Activated CD8-positive, alpha-beta memory T cell treated with anti-CD3 and anti-CD28 coated beads, Interleukin-2, amount 10 ng/mL, durations not matched to agents 7 days and 5 days (primary cell): ENCODE data around the gene MED15. TPM values are rescaled to one million over a fixed set of nuclear protein-coding genes. Genes with fewer than 3 reads are reported as not detected.
A peak's percentile ranks its signal among the peaks of the same experiment; 100 is the strongest.
"Not testable (repeated sequence)": the region's sequence is repeated elsewhere in the genome, so short reads cannot be mapped to it uniquely, and the experiment has no call there.

Source experiments
- ATAC-seq: fragments of 150-1000 bp; cut with Tn5 transposase; one replicate; pipeline ENCODE4 v1.10.0; 2021; ENCODE audit warnings: moderate library complexity
- CTCF ChIA-PET: fragments of 350-600 bp; sonication (Branson Sonifier 250); formaldehyde crosslinking; loops from one replicate; lab custom pipeline; 2021; ENCODE audit warnings: antibody characterized with exemption; lab: Charles Lee
- DNase-seq: peaks from one replicate; pipeline ENCODE4 v3.0.0-alpha.2; 2020
- H3K27ac Mint-ChIP-seq: one replicate; pipeline ENCODE4 v1.8.0; 2021; ENCODE audit warnings: mild to moderate bottlenecking, mixed read lengths
- H3K27me3 Mint-ChIP-seq: one replicate; pipeline ENCODE4 v1.8.0; 2021; ENCODE audit warnings: mixed read lengths
- H3K36me3 Mint-ChIP-seq: one replicate; pipeline ENCODE4 v1.8.0; 2021; ENCODE audit warnings: mild to moderate bottlenecking, mixed read lengths
- H3K4me1 Mint-ChIP-seq: one replicate; pipeline ENCODE4 v1.8.0; 2021; ENCODE audit warnings: mixed read lengths
- H3K4me3 Mint-ChIP-seq: one replicate; pipeline ENCODE4 v1.8.0; 2021; ENCODE audit warnings: mild to moderate bottlenecking, moderate library complexity, mixed read lengths
- H3K9me3 Mint-ChIP-seq: one replicate; pipeline ENCODE4 v1.8.0; 2022; ENCODE audit warnings: low read depth, mixed read lengths
- total RNA-seq, 2 experiments: library from RNA; stranded (reverse); gene quantifications; one replicate each; pipeline ENCODE4 v1.2.3, GENCODE V29; 2021

Gene MED15
- total RNA-seq, 2 experiments from 2014 or later = 145 to 179 TPM

- CTCF ChIA-PET = interaction anchor here (0.7 to 1.3 kb wide), 2 partner anchors 177 to 365 kb away, joined by 3 read pairs; no protein-coding TSS in a partner anchor
- H3K4me3 Mint-ChIP-seq, DNase-seq, H3K27ac Mint-ChIP-seq, H3K27me3 Mint-ChIP-seq, H3K9me3 Mint-ChIP-seq, H3K4me1 Mint-ChIP-seq, H3K36me3 Mint-ChIP-seq, ATAC-seq: not testable (repeated sequence)
These were observed 87.1 kb downstream of the MED15 start for GRCh38 chr22:20594486-20594885.

GRCh38 chr22:20595461-20595860, 88.1 kb downstream of the MED15 start:
- H3K4me1 Mint-ChIP-seq = no peaks in the 10 kb centered on the region
- no peaks in the 10 kb centered on the region for H3K36me3 Mint-ChIP-seq
- H3K9me3 Mint-ChIP-seq = no peaks in the 10 kb centered on the region
- no peak overlapping the region for H3K27ac Mint-ChIP-seq
- no peak overlapping the region for H3K4me3 Mint-ChIP-seq
- H3K27me3 Mint-ChIP-seq = no peaks in the 10 kb centered on the region
- CTCF ChIA-PET = no interaction called here
- DNase-seq (no peak), ATAC-seq (no peak)

GRCh38 chr22:20599117-20599516, 91.7 kb downstream of the MED15 start:
- CTCF ChIA-PET = interaction anchor here (2.1 kb wide), 1 partner anchor 9 kb away, joined by 6 read pairs; no protein-coding TSS in a partner anchor
- Mint-ChIP-seq H3K27ac (no peak overlapping the region), H3K4me3 (no peak overlapping the region), H3K4me1 (no peaks in the 10 kb centered on the region), H3K27me3 (no peaks in the 10 kb centered on the region), H3K9me3 (no peaks in the 10 kb centered on the region), H3K36me3 (no peaks in the 10 kb centered on the region)
- ATAC-seq (no peak), DNase-seq (no peak)

GRCh38 chr22:20600137-20600673, 92.8 kb downstream of the MED15 start:
- H3K27me3 Mint-ChIP-seq = no peaks in the 10 kb centered on the region
- no peaks in the 10 kb centered on the region for H3K4me1 Mint-ChIP-seq
- H3K9me3 Mint-ChIP-seq = no peaks in the 10 kb centered on the region
- ATAC-seq (no peak), DNase-seq (no peak)
- CTCF ChIA-PET = interaction anchor here (2.1 kb wide), 1 partner anchor 8 kb away, joined by 6 read pairs; no protein-coding TSS in a partner anchor
- no peak overlapping the region for H3K27ac Mint-ChIP-seq
- H3K36me3 Mint-ChIP-seq = no peaks in the 10 kb centered on the region
- no peak overlapping the region for H3K4me3 Mint-ChIP-seq

GRCh38 chr22:20601308-20601707, 93.9 kb downstream of the MED15 start:
- CTCF ChIA-PET = no interaction called here
- H3K36me3 Mint-ChIP-seq = no peaks in the 10 kb centered on the region
- no peaks in the 10 kb centered on the region for H3K27me3 Mint-ChIP-seq
- H3K4me1 Mint-ChIP-seq = peaks cover 1% of the 10 kb centered on the region
- no peak overlapping the region for H3K4me3 Mint-ChIP-seq
- DNase-seq (no peak), ATAC-seq (no peak)
- no peak overlapping the region for H3K27ac Mint-ChIP-seq
- H3K9me3 Mint-ChIP-seq = no peaks in the 10 kb centered on the region

- no peak overlapping the region for H3K27ac Mint-ChIP-seq
- H3K36me3 Mint-ChIP-seq = no peaks in the 10 kb centered on the region
- H3K27me3 Mint-ChIP-seq = no peaks in the 10 kb centered on the region
- ATAC-seq (no peak), DNase-seq (no peak)
- no peaks in the 10 kb centered on the region for H3K9me3 Mint-ChIP-seq
- H3K4me3 Mint-ChIP-seq = no peak overlapping the region
- CTCF ChIA-PET = interaction anchor here (1.4 kb wide), 1 partner anchor 184 kb away, joined by 3 read pairs; no protein-coding TSS in a partner anchor
- H3K4me1 Mint-ChIP-seq = peaks cover 4% of the 10 kb centered on the region
These were observed 95.3 kb downstream of the MED15 start for GRCh38 chr22:20602609-20603164.

GRCh38 chr22:20604092-20604747, 96.8 kb downstream of the MED15 start:
- Mint-ChIP-seq H3K4me3 (no peak overlapping the region), H3K36me3 (no peaks in the 10 kb centered on the region), H3K4me1 (peaks cover 10% of the 10 kb centered on the region), H3K9me3 (no peaks in the 10 kb centered on the region), H3K27me3 (no peaks in the 10 kb centered on the region), H3K27ac (no peak overlapping the region)
- CTCF ChIA-PET = interaction anchor here (1.3 to 1.4 kb wide), 2 partner anchors 36 to 138 kb away, joined by 3 read pairs; no protein-coding TSS in a partner anchor
- DNase-seq (no peak), ATAC-seq (no peak)

- CTCF ChIA-PET = interaction anchor here (1.6 kb wide), 1 partner anchor 179 kb away, joined by 3 read pairs; no protein-coding TSS in a partner anchor
- no peak for DNase-seq
- Mint-ChIP-seq H3K27ac (no peak overlapping the region), H3K4me3 (no peak overlapping the region), H3K9me3 (no peaks in the 10 kb centered on the region), H3K27me3 (no peaks in the 10 kb centered on the region), H3K4me1 (peaks cover 10% of the 10 kb centered on the region), H3K36me3 (no peaks in the 10 kb centered on the region)
- ATAC-seq = no peak
These were observed 97.4 kb downstream of the MED15 start for GRCh38 chr22:20604776-20605221.

GRCh38 chr22:20605328-20605727, 97.9 kb downstream of the MED15 start:
- Mint-ChIP-seq H3K4me1 (peaks cover 10% of the 10 kb centered on the region), H3K27me3 (no peaks in the 10 kb centered on the region), H3K9me3 (no peaks in the 10 kb centered on the region), H3K4me3 (no peak overlapping the region), H3K36me3 (no peaks in the 10 kb centered on the region), H3K27ac (no peak overlapping the region)
- DNase-seq = no peak
- no peak for ATAC-seq
- CTCF ChIA-PET = interaction anchor here (1.6 kb wide), 1 partner anchor 179 kb away, joined by 3 read pairs; no protein-coding TSS in a partner anchor

- DNase-seq (peak; percentile 78), ATAC-seq (peak; percentile 89)
- H3K4me1 Mint-ChIP-seq = peaks cover 10% of the 10 kb centered on the region
- no peaks in the 10 kb centered on the region for H3K27me3 Mint-ChIP-seq
- CTCF ChIA-PET = interaction anchor here (0.6 to 1.6 kb wide), 12 partner anchors 21 to 451 kb away, joined by 3 to 11 read pairs (median 4); no protein-coding TSS in a partner anchor
- no peak overlapping the region for H3K4me3 Mint-ChIP-seq
- H3K27ac Mint-ChIP-seq = no peak overlapping the region
- H3K36me3 Mint-ChIP-seq = no peaks in the 10 kb centered on the region
- no peaks in the 10 kb centered on the region for H3K9me3 Mint-ChIP-seq
These were observed 98.8 kb downstream of the MED15 start for GRCh38 chr22:20606041-20606783.

GRCh38 chr22:20606784-20607128, 99.3 kb downstream of the MED15 start:
- Mint-ChIP-seq H3K9me3 (no peaks in the 10 kb centered on the region), H3K4me1 (peaks cover 10% of the 10 kb centered on the region), H3K27ac (no peak overlapping the region), H3K4me3 (no peak overlapping the region), H3K27me3 (no peaks in the 10 kb centered on the region), H3K36me3 (no peaks in the 10 kb centered on the region)
- DNase-seq (no peak), ATAC-seq (no peak)
- CTCF ChIA-PET = interaction anchor here (0.6 to 1.6 kb wide), 8 partner anchors 23 to 188 kb away, joined by 3 to 11 read pairs (median 3); no protein-coding TSS in a partner anchor

- H3K9me3 Mint-ChIP-seq = no peaks in the 10 kb centered on the region
- ATAC-seq = no peak
- H3K27me3 Mint-ChIP-seq = peaks cover 2% of the 10 kb centered on the region
- H3K4me1 Mint-ChIP-seq = peaks cover 10% of the 10 kb centered on the region
- CTCF ChIA-PET = interaction anchor here (0.6 to 1.9 kb wide), 8 partner anchors 8 to 189 kb away, joined by 3 to 11 read pairs (median 4); no protein-coding TSS in a partner anchor
- H3K4me3 Mint-ChIP-seq = no peak overlapping the region
- no peaks in the 10 kb centered on the region for H3K36me3 Mint-ChIP-seq
- DNase-seq = no peak
- H3K27ac Mint-ChIP-seq = no peak overlapping the region
These were observed 99.9 kb downstream of the MED15 start for GRCh38 chr22:20607157-20607907.
